SK-N-SH (cell line): ENCODE results near the gene CHID1. TPM values are rescaled to one million over a fixed set of nuclear protein-coding genes. Genes with fewer than 3 reads are reported as not detected.

Source experiments
- CTCF ChIA-PET: fragments of 300-600, 350-600 bp; formaldehyde crosslinking; extraction: SDS; loops from one replicate; lab custom pipeline; 2021; lab: Yijun Ruan, JAX
- POLR2A ChIA-PET: fragments of 350-600 bp; sonication (Branson Sonifier 250); formaldehyde crosslinking; extraction: SDS; loops from one replicate; lab custom pipeline; 2020; ENCODE audit warnings: antibody characterized with exemption, inconsistent platforms; lab: Yijun Ruan, JAX
- DNase-seq: peaks from one replicate; pipeline ENCODE4 v3.0.0; 2012
- H2AFZ ChIP-seq: fragments of 200-600 bp; sonication (generic); 2 replicates; pipeline ENCODE4 v1.8.1; 2016; ENCODE audit warnings: antibody characterized with exemption, mild to moderate bottlenecking, low read depth
- H3F3A ChIP-seq: fragments of 200-600 bp; sonication (generic); replicated peaks from 2 replicates; pipeline ENCODE3; 2016; ENCODE audit warnings: antibody characterized with exemption, mild to moderate bottlenecking; ENCODE audit not compliant: insufficient read depth
- H3K27ac ChIP-seq, 2 experiments: fragments of 200-500 bp in 1 of 2; fragments of 200-600 bp in 1 of 2; sonication (Bioruptor generic) in 1 of 2; sonication (generic), shearing (Covaris generic) in 1 of 2; 2 replicates each; pipeline versions ENCODE4 v1.5.1 to v1.6.1; 2014 to 2016; ENCODE audit warnings: low read depth in 2 of 2, inconsistent platforms in 1 of 2, low read length in 1 of 2, mild to moderate bottlenecking in 1 of 2, mixed read lengths in 1 of 2
- H3K27me3 ChIP-seq: fragments of 200-600 bp; sonication (generic), shearing (Covaris generic); 2 replicates; pipeline ENCODE4 v1.6.1; 2016; ENCODE audit warnings: mixed run types; ENCODE audit not compliant: insufficient read depth
- H3K36me3 ChIP-seq, 2 experiments: fragments of 200-500 bp in 1 of 2; fragments of 200-600 bp in 1 of 2; sonication (Bioruptor generic) in 1 of 2; sonication (generic) in 1 of 2; replicated peaks in 1 of 2; 2 replicates each; pipeline versions ENCODE3 to v1.5.1; 2014 to 2016; ENCODE audit warnings: low read length in 1 of 2, mild to moderate bottlenecking in 1 of 2; ENCODE audit not compliant: insufficient read depth in 2 of 2, control insufficient read depth in 1 of 2
- H3K4me1 ChIP-seq, 2 experiments: fragments of 200-500 bp in 1 of 2; fragments of 200-600 bp in 1 of 2; sonication (Bioruptor generic) in 1 of 2; sonication (generic), shearing (Covaris generic) in 1 of 2; 2 replicates each; pipeline versions ENCODE4 v1.5.1 to v1.6.1; 2014 to 2016; ENCODE audit warnings: low read depth in 1 of 2, low read length in 1 of 2, mixed run types in 1 of 2; ENCODE audit not compliant: insufficient read depth in 2 of 2, control insufficient read depth in 1 of 2
- H3K4me2 ChIP-seq: fragments of 200-600 bp; sonication (generic), shearing (Covaris generic); 2 replicates; pipeline ENCODE4 v1.6.1; 2017; ENCODE audit warnings: mixed run types
- H3K4me3 ChIP-seq, 2 experiments: fragments of 200-500 bp in 1 of 2; fragments of 200-600 bp in 1 of 2; sonication (Bioruptor generic) in 1 of 2; sonication (generic), shearing (Covaris generic) in 1 of 2; 2 replicates each; pipeline versions ENCODE4 v1.5.1 to v1.8.1; 2014 to 2016; ENCODE audit warnings: low read depth in 2 of 2, inconsistent platforms in 1 of 2, low read length in 1 of 2, mild to moderate bottlenecking in 1 of 2, mixed read lengths in 1 of 2, moderate library complexity in 1 of 2
- H3K79me2 ChIP-seq: fragments of 200-600 bp; sonication (generic); 2 replicates; pipeline ENCODE4 v1.8.1; 2017; ENCODE audit warnings: mild to moderate bottlenecking; ENCODE audit not compliant: insufficient read depth
- H3K9ac ChIP-seq: fragments of 200-600 bp; sonication (generic); 2 replicates; pipeline ENCODE4 v1.6.1; 2017; ENCODE audit warnings: mixed run types
- H3K9me2 ChIP-seq: fragments of 200-600 bp; sonication (generic); 2 replicates; pipeline ENCODE4 v1.6.1; 2017; ENCODE audit warnings: mixed run types
- H3K9me3 ChIP-seq: fragments of 200-600 bp; sonication (generic); 2 replicates; pipeline ENCODE4 v1.6.1; 2017; ENCODE audit warnings: mixed run types, mild to moderate bottlenecking, moderate library complexity
- H4K20me1 ChIP-seq: fragments of 200-600 bp; sonication (generic); 2 replicates; pipeline ENCODE4 v1.6.1; 2017; ENCODE audit warnings: mild to moderate bottlenecking, mixed run types; ENCODE audit not compliant: insufficient read depth
- CHD2 ChIP-seq: fragments of 150-350 bp; IDR thresholded peaks from 2 replicates; pipeline ENCODE4 v1.6.1; 2018; ENCODE audit warnings: low read length; ENCODE audit not compliant: partially characterized antibody
- FOXM1 ChIP-seq: IDR thresholded peaks from 2 replicates; pipeline ENCODE4 v1.4.0; 2012; ENCODE audit warnings: low read depth, mild to moderate bottlenecking
- JUND ChIP-seq: IDR thresholded peaks from 2 replicates; pipeline ENCODE4 v1.4.0; 2012
- MXI1 ChIP-seq: IDR thresholded peaks from 2 replicates; pipeline ENCODE4 v1.6.1; 2012; ENCODE audit warnings: mild to moderate bottlenecking, low read depth, low read length, improper control_type of control experiment
- RCOR1 ChIP-seq: fragments of 150-350 bp; IDR thresholded peaks from 2 replicates; pipeline ENCODE4 v1.6.1; 2017; ENCODE audit warnings: antibody characterized with exemption, low read length
- REST ChIP-seq: IDR thresholded peaks from 2 replicates; pipeline ENCODE4 v1.6.1; 2012; ENCODE audit warnings: mild to moderate bottlenecking, low read depth, low read length, moderate library complexity
- TEAD4 ChIP-seq: IDR thresholded peaks from 2 replicates; pipeline ENCODE4 v1.4.0; 2012; ENCODE audit warnings: mild to moderate bottlenecking, borderline replicate concordance; ENCODE audit not compliant: insufficient read depth
- WGBS: methylation state at CpG from one replicate; pipeline ENCODE4 v1.1.6; 2017; ENCODE audit warnings: low lambda C conversion rate; 5-methylcytosine and 5-hydroxymethylcytosine counted together
- polyA plus RNA-seq, 3 experiments: library from polyadenylated mRNA; depleted of rRNA; stranded (reverse); fragments of >200 nt; gene quantifications; 2 replicates each; pipeline ENCODE4 v1.2.3, GENCODE V29; 2012

Gene CHID1
- polyA plus RNA-seq, 1 of the 3 experiments (the other 2 are of a cell fraction), result 231 TPM

GRCh38 chr11:908273-908672 lies 2.3 kb downstream of the CHID1 start:
- H3K4me2 ChIP-seq, result no peak overlapping the region
- ChIA-PET POLR2A (no interaction called here), CTCF (no interaction called here)
- no peak overlapping the region for H2AFZ ChIP-seq
- H3K9me2 ChIP-seq, result no peaks in the 10 kb centered on the region
- peaks cover 5 to 10% of the 10 kb centered on the region in 2 experiments for H3K36me3 ChIP-seq
- peaks cover 35% of the 10 kb centered on the region for H3K79me2 ChIP-seq
- no peak overlapping the region for H3K27ac ChIP-seq
- H3K4me3 ChIP-seq, result no peak overlapping the region
- H3K4me1 ChIP-seq, result peaks cover 0 to 14% of the 10 kb centered on the region in 2 experiments; a peak in 1 of 4 replicates
- TF ChIP-seq RCOR1 (no peak), REST (peak; percentile 60; the same call in 1 of the 2 replicates), FOXM1 (no peak), MXI1 (no peak), CHD2 (no peak), TEAD4 (no peak)
- no peaks in the 10 kb centered on the region for H3F3A ChIP-seq
- WGBS, result 59% methylated on average over 2 of the region's 5 CpGs
- DNase-seq, result no peak
- 0 out of 2 replicates have a peak, but pooled peaks cover 3% of the 10 kb centered on the region for H4K20me1 ChIP-seq
- H3K27me3 ChIP-seq, result no peaks in the 10 kb centered on the region
- H3K9ac ChIP-seq, result no peak overlapping the region
- no peaks in the 10 kb centered on the region for H3K9me3 ChIP-seq

GRCh38 chr11:907668-908067 lies 2.9 kb downstream of the CHID1 start:
- Histone ChIP-seq H3K4me1 (peaks cover 0 to 14% of the 10 kb centered on the region in 2 experiments; a peak in 1 of 4 replicates), H3K27me3 (no peaks in the 10 kb centered on the region), H3K79me2 (peaks cover 35% of the 10 kb centered on the region), H3K4me2 (no peak overlapping the region), H3K9me3 (no peaks in the 10 kb centered on the region), H4K20me1 (0 out of 2 replicates have a peak, but pooled peaks cover 3% of the 10 kb centered on the region), H3K9ac (no peak overlapping the region)
- DNase-seq, result no peak
- WGBS, result 100% methylated on average over 2 of the region's 2 CpGs
- POLR2A ChIA-PET, result interaction anchor here (0.5 kb wide), 1 partner anchor 11 kb away, joined by 4 read pairs; no protein-coding TSS in a partner anchor
- no peak for TF ChIP-seq MXI1
- TF ChIP-seq FOXM1, result no peak
- no peak for TF ChIP-seq JUND
- TF ChIP-seq, all 33 proteins: peak for 0
- Histone ChIP-seq H3K36me3 (peaks cover 5 to 16% of the 10 kb centered on the region in 2 experiments), H3K9me2 (no peaks in the 10 kb centered on the region), H3K4me3 (no peak overlapping the region), H3F3A (no peaks in the 10 kb centered on the region), H3K27ac (no peak overlapping the region), H2AFZ (no peak overlapping the region)
- CTCF ChIA-PET, result no interaction called here
